HG02943 (cell line): Measurements from ENCODE around the gene TMCO5A.
"Not testable (repeated sequence)": the region's sequence is repeated elsewhere in the genome, so short reads cannot be mapped to it uniquely, and the experiment has no call there.

ENCODE experiments used
- ATAC-seq: cut with Tn5 transposase; IDR thresholded peaks from one replicate; pipeline ENCODE4 v1.9.1; 2021; ENCODE audit warnings: mild to moderate bottlenecking, low read depth, moderate library complexity; ENCODE audit not compliant: unreplicated experiment

Gene TMCO5A

DNA sequence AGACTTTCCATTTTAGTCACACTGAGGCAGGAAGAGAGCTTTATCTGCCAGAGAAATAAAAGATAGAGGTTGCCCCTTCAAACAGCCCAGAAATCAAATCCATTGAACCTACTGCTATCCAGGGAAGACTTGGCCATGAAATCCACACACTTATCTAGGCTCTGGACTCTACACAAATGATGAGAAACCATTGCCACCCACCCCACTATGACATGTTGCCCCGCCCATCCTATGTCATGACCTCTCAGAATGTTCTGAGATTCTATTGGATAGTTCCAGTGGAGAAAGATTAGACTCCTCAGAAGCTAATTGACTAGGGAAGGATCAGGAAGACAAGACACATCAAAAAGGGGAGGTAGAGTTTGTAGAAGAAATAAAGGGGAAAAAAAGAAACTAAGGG, at the start of gene TMCO5A:
TMCO5A (plus strand) TSS at position 301 of the 400 bp plus-strand sequence. CDS start 1,684 bp downstream, outside the sequence.
- ATAC-seq: no peak

DNA sequence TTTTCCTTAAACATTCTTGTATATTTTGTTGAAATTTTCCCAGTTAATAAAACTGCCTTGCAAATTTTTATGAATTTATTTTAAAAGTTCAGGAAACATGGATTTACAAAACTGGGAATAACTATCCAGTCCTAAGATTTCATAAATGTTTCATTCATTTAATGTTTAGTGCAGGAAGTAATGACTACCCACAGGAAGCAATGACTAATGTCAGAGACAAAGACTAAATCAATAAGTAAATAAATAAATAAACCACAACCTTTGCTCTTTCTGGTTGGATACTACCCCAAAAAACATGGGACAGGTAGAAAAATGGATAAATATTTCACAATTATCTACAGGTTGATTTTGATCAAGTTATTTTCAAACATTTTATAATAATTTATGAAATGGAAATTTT, 48.8 kb upstream of the TMCO5A start:
- no peak for ATAC-seq

DNA sequence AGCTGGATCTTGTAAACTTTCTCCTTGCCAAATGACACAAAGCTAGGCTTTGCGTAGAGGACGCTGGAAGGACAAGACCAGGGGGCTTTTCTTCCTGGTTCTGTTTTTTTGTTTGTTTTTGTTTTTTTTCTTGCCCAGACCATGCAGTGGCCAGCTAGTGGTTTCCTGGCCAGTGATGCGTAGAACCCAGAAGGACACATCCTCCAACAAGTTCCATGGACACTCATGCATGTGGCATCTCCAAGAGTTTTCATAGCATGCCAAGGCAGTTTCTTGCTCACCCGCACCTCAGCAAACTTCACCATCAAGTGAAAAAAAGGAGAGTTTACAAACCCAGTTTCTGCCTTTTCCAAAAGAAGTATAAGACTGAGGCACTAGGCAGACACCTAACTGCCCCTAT, 46.1 kb upstream of the TMCO5A start:
- ATAC-seq: no peak

DNA sequence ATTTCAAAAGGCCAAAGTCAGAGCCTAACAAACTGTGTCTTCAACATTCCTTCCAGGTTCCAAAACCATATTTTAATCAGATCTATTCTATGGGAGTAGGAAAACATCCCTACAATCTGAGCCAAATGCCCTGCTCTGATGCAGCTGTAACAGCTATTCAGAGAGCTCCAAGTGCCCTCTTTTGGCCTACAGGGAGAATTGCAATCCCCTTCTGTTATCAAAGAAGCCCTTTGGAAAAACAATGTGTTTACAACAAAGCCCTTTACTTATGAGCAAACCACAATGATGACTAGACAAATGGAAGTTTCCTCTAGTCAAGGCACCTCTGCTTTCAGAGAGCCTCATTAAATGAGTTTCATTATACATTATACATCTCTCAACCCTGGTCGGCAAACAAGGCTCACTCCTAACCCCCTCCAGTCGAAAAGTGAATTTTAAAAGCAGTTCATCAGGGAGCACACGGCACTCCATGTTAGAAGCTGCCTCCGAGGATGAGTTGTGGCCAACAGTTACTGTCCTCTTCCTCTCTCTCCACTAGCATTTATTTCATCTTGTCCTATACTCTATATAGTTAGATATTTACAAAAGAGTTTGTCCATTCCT, 42.6 kb upstream of the TMCO5A start:
- ATAC-seq: no peak

DNA sequence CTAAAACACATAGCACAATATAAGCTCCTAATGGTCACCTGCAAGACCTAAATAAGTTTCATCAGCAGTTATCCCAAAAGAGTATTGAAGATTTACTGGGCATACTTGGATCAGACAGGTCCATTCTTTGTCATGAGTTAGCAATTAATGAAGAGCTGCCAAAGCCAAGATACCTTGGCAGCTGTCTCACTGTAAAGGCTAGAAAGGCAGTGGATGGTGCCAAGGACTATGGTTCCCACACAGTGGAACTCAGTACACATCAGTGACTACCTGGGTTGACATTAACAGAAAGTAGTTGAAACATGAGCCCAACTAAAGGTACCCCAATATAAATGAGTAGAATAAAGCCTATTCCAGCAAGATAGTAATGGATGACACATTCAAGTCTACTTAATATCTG, 41.1 kb upstream of the TMCO5A start:
- ATAC-seq: no peak

DNA sequence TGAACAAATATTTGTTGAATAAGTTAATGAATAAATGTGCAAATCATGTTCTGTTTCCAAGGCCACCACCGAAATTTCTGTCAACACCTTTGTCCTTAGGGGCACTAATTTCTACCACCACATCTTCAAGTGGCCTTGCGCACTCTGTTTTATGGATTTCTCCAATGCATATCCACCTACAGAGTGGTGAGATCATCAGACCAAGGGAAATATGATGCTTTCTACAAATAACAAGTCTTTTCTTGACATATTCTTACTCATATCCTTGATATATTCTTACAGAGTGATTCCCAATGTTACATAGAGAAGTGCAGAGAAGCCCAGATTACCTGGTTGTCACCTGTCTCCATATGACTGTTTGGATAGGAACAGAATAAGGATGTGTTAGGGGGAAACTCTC, 36.1 kb upstream of the TMCO5A start:
- ATAC-seq: no peak

DNA sequence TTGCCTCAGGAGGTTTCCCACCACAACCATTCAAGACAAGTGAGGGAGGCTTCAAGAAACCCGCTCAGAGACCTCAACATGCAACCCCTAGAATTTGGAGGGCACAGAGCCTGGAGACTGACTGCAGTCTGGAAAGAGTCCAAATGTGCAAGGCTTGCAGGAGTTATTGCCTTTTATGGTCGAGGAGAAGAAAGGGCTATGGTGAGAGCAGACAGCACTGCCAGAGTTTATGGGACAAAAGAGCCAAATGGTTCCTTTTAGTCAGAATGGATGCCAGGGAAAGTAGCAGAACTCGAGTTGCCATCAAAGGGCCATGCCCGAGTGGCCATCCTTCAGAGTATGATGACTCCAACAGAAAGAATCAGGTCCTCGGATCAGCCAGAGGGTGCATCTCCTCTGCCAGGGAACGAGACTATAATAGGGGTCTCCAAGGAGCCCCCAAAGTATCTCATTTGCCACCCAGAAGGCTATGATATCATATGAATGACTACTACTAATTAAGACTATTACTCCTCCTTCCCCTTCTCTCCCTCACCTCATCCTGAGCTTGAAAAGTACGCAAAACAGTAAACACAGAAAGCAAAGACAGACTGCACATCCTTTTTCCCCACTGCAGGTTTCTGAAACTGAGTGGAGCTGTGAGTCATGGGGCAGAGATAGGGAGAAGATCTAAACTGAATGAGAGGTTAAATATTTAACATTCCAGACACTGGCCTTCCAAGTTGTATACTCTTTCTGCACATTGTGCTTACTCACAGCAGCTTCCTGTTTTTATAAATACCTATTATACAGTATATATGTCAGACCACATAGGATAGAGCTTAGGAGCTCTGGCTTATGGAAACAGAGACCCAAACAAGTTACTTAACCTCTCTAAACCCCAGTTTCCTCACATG, 33.9 kb upstream of the TMCO5A start:
- ATAC-seq: no peak

DNA sequence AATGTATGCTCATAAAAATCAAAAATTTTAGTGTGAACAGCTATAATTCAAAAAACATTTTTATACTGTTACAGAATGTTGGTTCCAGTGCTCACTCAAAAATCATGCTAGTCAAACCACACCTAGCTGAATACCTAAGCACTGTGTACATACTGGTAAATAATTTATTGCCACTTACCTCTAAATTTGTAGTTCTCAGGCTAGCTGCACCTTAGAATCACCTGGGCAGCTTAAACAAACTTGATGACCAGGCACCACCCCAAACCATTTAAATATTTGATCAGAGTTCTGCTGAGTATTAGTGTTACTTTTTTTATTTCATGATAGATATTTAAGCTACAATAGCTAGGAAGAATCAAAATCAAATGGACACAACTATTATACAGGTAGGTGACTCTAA, 32.3 kb upstream of the TMCO5A start:
- no peak for ATAC-seq

DNA sequence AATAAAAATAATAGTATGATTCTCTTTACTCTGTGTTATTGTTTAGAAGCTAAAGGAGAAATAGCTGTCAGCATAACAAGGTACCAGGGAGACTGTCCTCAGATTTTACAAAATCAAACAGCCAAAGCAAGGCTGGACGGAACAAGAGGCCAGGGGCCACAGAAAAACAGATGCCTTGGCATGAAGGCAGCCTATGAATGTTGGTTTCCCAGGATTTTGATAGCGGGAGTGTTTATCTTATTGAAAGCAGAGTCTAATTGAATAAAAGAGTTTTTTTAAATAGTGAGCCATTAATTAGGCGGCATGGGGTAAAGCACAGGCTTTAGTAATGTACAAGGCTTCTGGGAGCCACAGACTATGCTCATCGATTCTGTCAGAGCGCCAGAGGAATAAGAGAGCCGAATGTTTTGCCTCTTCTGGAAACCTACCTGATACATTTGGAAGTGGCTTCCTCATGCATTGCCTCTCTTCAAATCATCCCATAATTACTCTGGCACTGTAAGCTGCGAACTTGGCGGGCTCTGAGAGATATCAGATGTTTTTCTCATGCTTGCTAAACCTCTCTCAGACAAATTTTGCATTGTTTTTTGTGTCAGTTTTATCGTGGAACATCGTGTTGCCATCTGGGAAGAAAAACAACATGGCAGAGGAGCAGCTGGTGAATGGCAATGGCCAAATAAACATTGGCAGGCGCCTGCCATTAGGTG, 30.4 kb upstream of the TMCO5A start:
- ATAC-seq: no peak

DNA sequence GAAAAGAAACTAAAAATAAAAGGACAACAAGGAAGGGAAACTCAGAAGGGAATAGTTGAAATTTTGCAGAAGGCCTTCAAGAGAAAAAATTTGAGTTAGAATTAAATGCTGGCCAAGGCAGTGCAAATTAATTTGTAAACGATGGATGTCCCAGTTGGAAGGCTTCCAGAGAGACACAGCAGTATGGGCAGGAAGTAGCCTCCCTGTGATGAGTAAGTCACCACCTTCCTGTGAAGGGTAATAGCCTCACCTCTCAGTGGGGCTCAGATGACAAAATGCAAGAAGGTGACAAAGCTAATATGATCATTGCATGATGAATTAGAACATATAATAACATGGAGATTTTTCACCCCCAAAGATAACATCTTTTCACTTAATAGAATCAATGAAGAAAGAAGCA, 27.3 kb upstream of the TMCO5A start:
- no peak for ATAC-seq

DNA sequence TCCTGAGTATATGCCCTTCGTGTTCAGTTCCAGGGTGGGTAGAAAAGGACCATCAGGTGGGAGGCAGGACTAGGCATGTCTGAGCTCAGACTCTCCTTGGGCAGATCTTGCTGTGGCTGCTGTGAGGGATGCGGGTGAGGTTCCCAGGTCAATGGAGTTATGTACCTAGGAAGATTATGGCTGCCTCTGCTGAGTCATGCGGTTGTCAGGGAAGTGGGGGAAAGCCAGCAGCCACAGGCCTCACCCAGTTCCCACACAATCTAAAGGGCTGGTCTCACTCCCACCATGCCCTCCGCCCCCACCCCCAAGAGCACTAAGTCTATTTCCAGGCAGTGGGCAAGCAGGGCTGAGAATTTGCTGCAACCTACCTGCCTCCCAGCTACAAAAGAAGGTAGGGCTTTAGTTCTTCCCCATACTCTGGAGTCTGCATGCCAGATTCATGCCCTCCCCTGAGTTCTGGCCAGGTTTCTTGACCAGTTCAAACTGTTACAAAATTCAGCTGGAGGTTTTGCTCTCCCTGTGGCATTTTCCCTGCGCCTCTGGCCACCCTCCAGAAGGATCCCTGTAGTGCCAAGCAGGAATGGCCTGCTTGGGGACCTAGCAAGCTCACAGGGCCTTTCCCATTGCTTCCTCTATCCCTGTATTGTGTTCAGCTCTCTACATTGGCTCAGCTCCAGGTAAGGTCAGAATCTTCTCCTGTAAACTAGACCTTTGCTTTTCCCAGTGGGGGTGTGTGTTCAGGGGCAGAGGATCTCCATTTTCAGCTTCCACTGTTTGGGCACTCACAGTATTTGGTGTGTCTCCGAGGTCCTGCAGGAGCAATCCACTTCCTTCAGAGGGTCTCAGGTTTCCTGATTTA, 12.7 kb upstream of the TMCO5A start:
- ATAC-seq: no peak

DNA sequence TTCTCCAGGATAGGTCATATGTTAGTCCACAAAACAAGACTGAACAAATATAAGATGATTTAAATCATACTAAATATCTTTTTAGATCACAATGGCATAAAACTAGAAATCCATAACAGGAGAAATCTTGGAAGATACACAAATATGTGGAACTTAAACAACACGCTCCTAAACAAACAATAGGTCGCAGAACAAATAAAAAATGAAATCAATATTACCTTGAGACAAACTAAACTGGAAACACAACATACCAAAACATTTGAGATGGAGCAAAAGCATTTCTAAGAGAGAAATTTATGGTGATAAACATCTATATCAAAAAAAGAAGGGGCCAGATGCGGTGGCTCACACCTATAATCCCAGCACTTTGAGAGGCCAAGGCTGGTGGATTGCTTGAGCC, 8.3 kb upstream of the TMCO5A start:
- no peak for ATAC-seq

DNA sequence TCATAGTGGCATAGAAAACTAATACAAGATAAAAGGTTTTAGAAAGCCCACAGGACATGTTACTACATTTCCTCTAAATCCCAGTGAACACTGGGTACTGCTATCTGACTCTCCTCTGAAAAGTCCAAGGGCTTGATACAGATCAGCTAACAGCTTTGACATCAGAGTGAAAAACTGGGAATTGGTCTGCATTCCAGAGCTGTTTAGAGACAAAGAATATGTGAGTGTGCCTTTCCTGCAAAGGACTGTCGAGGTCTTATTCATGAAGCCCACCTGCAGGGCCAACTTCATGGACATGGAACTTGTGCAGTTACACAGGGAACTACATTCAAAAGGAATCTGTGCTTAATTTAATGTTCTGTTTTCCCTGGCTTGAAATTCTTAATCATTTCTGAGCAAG, 5.2 kb upstream of the TMCO5A start:
- no peak for ATAC-seq

DNA sequence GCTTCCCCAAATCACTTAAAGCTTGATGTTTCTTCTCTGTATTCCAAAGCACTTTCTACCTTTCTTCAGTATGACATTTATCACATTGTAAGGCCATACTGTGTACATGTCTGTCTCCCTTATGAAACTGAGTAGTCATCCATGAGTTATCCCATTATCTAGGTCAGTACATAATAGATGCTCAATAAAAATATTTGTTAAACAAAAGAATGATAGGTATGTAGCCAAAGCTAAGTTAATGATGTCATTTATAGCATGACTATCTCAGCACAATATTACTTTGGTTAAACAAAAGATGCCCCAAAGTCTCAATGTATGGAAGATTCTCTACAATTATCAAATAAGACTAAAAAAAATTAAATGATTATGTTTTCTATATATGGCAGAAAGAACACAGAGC, 3.1 kb upstream of the TMCO5A start:
- ATAC-seq: no peak

DNA sequence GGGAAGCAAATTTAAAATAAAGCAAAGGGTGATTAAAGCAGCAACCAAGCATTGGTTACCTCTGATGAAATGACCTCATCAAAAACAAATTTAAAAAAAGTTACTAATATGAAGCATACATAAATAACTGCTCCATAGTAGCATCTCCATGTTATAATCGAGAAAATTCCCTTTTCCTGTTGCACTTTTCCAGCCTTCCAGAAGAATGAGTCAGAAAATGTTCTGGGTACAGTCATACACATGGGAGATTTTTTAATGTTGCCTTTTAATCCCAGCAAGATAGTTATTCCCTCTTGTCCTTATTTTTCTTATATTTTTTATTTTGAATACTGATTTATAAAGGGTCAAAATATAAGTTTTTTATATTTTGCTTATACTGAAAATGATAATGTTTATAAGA, 2.6 kb upstream of the TMCO5A start:
- ATAC-seq: no peak

DNA sequence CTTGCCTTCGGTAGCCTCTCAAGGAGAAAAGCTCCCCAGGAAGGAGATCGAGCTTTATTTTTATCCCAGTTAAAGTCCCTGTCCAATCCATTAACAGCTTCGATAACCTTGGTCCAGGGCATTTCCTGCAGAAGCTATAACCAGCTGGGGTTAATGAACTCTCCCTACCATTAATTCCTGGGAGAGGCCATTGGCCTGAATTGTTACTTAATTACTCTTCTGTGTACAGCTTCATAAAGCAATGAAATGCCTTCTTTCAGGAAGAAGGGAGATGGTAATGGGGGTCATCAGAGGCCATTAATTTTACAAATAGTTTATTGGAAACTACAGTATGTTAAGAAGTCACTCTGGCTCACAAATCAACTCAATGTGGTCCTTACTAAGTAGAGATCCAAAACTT, 1.9 kb upstream of the TMCO5A start:
- ATAC-seq: no peak

DNA sequence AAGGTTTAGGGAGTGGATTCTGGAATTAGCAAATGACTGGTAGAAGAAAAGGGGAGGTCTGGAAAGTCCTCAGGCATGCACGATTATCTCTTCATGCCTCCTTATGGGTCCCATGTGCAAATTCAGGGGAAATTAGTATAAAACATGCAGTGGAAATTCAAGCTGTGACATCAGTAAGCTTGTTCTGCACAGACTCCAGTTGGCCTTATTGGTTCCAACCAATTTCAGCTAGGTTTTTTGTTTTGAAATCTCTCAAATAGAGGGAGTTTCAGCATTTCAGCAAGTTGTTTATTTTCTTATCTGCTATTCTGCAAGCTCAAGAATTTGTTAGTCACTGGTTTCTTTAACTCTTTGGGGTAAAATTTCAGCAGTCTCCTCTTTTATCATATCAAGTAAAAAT, 774 bp upstream of the TMCO5A start:
- no peak for ATAC-seq

DNA sequence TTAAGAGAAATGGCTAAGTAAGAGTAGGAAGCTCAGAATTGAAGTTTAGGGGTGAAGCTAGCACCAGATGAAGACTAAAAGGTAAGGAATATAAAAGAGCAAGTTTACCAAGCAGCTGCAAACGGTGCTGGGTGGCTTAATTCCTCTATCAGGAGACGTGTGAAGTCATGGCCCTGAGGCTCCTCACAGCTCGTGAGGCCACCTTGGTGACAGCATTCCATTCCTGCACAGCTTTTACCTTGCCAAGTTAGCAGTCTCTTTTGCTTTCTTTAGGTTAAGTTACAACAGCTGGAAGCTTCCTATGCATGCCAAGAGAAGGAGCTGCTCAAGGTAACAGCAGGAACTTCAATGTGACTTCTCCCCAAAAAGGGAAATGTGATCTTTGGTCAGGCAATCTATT, 6.4 kb downstream of the TMCO5A start:
- ATAC-seq: no peak

DNA sequence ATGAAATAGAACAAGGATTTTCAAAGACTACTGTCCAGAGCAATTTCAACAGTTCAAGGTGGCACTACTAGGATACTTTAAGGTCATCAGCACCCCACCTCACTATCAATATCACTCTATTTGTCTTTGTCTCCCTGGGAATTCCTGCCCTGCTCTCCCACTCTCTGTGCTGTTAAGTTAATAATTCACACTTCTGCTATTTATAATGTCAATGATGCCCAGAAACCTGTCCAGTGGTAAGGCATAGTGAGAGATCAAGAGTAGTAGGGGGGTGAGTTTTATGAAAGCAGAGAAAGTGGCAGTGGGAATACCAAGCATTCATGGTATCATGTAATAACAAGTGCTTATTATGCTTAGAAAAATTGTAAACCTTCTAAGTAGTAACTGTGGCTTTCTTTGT, 7.3 kb downstream of the TMCO5A start:
- no peak for ATAC-seq

DNA sequence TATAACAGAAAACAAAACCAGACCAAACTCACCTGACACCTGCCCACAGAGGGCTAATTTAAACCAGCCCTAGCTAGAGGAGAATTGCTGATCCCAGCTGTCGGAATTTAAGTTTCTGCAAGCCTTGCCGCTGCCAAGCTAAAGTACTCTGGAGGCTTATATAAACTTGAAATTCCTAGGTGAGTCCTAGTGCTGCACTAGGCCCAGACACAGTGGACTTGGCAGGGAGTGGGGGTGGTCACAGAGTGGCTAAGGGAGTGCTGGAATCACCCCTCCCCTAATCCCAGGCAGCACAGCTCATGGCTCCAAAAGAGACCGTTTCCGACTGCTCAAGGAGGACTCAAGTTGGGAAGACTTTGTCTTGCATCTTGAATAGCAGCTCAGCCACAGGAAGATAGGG, 17.6 kb downstream of the TMCO5A start:
- ATAC-seq: no peak

DNA sequence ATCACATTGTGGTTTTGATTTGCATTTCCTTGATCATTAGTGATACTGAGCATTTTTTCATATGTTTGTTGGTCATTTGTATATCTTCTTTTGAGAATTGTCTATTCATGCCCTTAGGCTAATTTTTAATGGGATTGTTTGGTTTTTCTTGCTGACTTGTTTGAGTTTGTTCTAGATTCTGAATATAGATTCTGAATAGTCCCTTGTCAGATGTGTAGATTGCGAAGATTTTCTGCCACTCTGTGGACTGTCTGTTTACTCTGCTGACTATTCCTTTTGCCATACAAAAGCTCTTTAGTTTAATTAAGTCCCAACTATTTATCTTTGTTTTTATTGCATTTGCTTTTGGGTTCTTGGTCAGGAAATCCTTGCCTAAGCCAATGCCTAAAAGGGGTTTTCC, 26.3 kb downstream of the TMCO5A start:
- not testable (repeated sequence) for ATAC-seq
